Neural cell (in vitro differentiated cells): ENCODE measurements around the gene GATAD2A. TPM values are rescaled to one million over a fixed set of nuclear protein-coding genes. Genes with fewer than 3 reads are reported as not detected.

ENCODE experiments used
- H2AFZ ChIP-seq: fragments of 200-600, 300-800 bp; sonication (generic), shearing (Covaris generic); 2 replicates; pipeline ENCODE4 v1.6.0; 2014; ENCODE audit warnings: low read depth, mild to moderate bottlenecking, antibody characterized with exemption, low read length, moderate library complexity
- H3F3A ChIP-seq: fragments of 200-600 bp; shearing (Covaris generic); 2 replicates; pipeline ENCODE4 v1.6.1; 2016; ENCODE audit warnings: mild to moderate bottlenecking, moderate library complexity, mixed read lengths, antibody characterized with exemption, low read length; ENCODE audit not compliant: insufficient read depth, poor library complexity, severe bottlenecking
- H3K27ac ChIP-seq: fragments of 200-600, 300-800 bp; sonication (generic), shearing (Covaris generic); 2 replicates; pipeline ENCODE4 v1.5.1; 2014; ENCODE audit warnings: mild to moderate bottlenecking, low read length, moderate library complexity
- H3K27me3 ChIP-seq: fragments of 300-800, 200-600 bp; sonication (generic), shearing (Covaris generic); 2 replicates; pipeline ENCODE4 v1.6.0; 2014; ENCODE audit warnings: mild to moderate bottlenecking, low read depth, low read length, moderate library complexity; ENCODE audit not compliant: insufficient read depth
- H3K36me3 ChIP-seq: fragments of 300-800, 200-600 bp; sonication (generic), shearing (Covaris generic); 2 replicates; pipeline ENCODE4 v1.5.1; 2014; ENCODE audit warnings: mild to moderate bottlenecking, antibody characterized with exemption, low read length, moderate library complexity; ENCODE audit not compliant: insufficient read depth
- H3K4me2 ChIP-seq: fragments of 300-800, 200-600 bp; sonication (generic), shearing (Covaris generic); 2 replicates; pipeline ENCODE4 v1.6.0; 2014; ENCODE audit warnings: mild to moderate bottlenecking, low read length
- H3K4me3 ChIP-seq: fragments of 300-800, 200-600 bp; sonication (generic), shearing (Covaris generic); 2 replicates; pipeline ENCODE4 v1.5.1; 2014; ENCODE audit warnings: mild to moderate bottlenecking, low read length, moderate library complexity
- H3K79me2 ChIP-seq: fragments of 200-600 bp; shearing (Covaris generic); replicated peaks from 2 replicates; pipeline ENCODE4 v1.6.0; 2014; ENCODE audit warnings: mild to moderate bottlenecking, low read length, moderate library complexity; ENCODE audit not compliant: insufficient read depth
- H3K9ac ChIP-seq: fragments of 300-800, 200-600 bp; sonication (generic), shearing (Covaris generic); 2 replicates; pipeline ENCODE4 v1.6.1; 2016; ENCODE audit warnings: mild to moderate bottlenecking, low read length, mixed read lengths
- H3K9me2 ChIP-seq: fragments of 200-600 bp; shearing (Covaris generic); 2 replicates; pipeline ENCODE4 v1.6.1; 2016; ENCODE audit warnings: mild to moderate bottlenecking, low read length, mixed read lengths; ENCODE audit not compliant: insufficient read depth
- H3K9me3 ChIP-seq: fragments of 200-600, 300-800 bp; sonication (generic), shearing (Covaris generic); 2 replicates; pipeline ENCODE4 v1.6.1; 2016; ENCODE audit warnings: mild to moderate bottlenecking, mixed run types, low read length, moderate library complexity, mixed read lengths
- H4K20me1 ChIP-seq: fragments of 200-600 bp; shearing (Covaris generic); 2 replicates; pipeline ENCODE4 v1.6.1; 2016; ENCODE audit warnings: mild to moderate bottlenecking, mixed run types; ENCODE audit not compliant: insufficient read depth
- CTCF ChIP-seq: fragments of 450-650 bp; IDR thresholded peaks from 2 replicates; pipeline ENCODE4 v1.5.1; 2014; ENCODE audit warnings: antibody characterized with exemption, mild to moderate bottlenecking, moderate library complexity; ENCODE audit not compliant: poor library complexity, severe bottlenecking
- EP300 ChIP-seq: fragments of 450-650 bp; conservative IDR thresholded peaks from 2 replicates; pipeline ENCODE4 v1.6.1; 2014; ENCODE audit warnings: antibody characterized with exemption, mild to moderate bottlenecking, moderate library complexity; ENCODE audit not compliant: poor library complexity, severe bottlenecking
- EZH2 ChIP-seq: fragments of 200-600, 300-800 bp; shearing (Covaris generic), sonication (generic); IDR thresholded peaks from 2 replicates; pipeline ENCODE4 v1.6.1; 2014; ENCODE audit warnings: antibody characterized with exemption, low read length, borderline replicate concordance, mild to moderate bottlenecking; ENCODE audit not compliant: insufficient read depth, poor library complexity, severe bottlenecking
- MXI1 ChIP-seq: fragments of 450-650 bp; conservative IDR thresholded peaks from 2 replicates; pipeline ENCODE4 v1.6.1; 2014; ENCODE audit warnings: antibody characterized with exemption, mild to moderate bottlenecking; ENCODE audit not compliant: poor library complexity, severe bottlenecking
- POLR2AphosphoS5 ChIP-seq: IDR thresholded peaks from 2 replicates; pipeline ENCODE4 v1.6.1; 2012
- RAD21 ChIP-seq: fragments of 450-650 bp; conservative IDR thresholded peaks from 2 replicates; pipeline ENCODE4 v1.6.1; 2014; ENCODE audit warnings: antibody characterized with exemption, mild to moderate bottlenecking, moderate library complexity
- REST ChIP-seq: IDR thresholded peaks from 2 replicates; pipeline ENCODE4 v1.6.1; 2012; ENCODE audit warnings: borderline replicate concordance
- SMC3 ChIP-seq: fragments of 450-650 bp; conservative IDR thresholded peaks from 2 replicates; pipeline ENCODE4 v1.6.1; 2014; ENCODE audit warnings: antibody characterized with exemption, mild to moderate bottlenecking, moderate library complexity; ENCODE audit not compliant: poor library complexity
- TAF1 ChIP-seq: IDR thresholded peaks from 2 replicates; pipeline ENCODE4 v1.6.1; 2012; ENCODE audit warnings: low read depth
- polyA plus RNA-seq: library from polyadenylated mRNA; depleted of rRNA; stranded (reverse); fragments of >200 nt; gene quantifications from 2 replicates; pipeline ENCODE4 v1.2.3, GENCODE V29; 2014

The GATAD2A gene
- polyA plus RNA-seq, 1 donor from 2014 or later: 13.9 TPM

GRCh38 chr19:19498255-19498991 lies 92.9 kb downstream of the GATAD2A start:
- no peaks in the 10 kb centered on the region for H3K27me3 ChIP-seq
- H3K27ac ChIP-seq: no peak overlapping the region
- no peak overlapping the region for H3K4me2 ChIP-seq
- H2AFZ ChIP-seq: no peak overlapping the region
- H3K36me3 ChIP-seq: no peaks in the 10 kb centered on the region
- no peak overlapping the region for H3K4me3 ChIP-seq
- no peaks in the 10 kb centered on the region for H3F3A ChIP-seq
- H4K20me1 ChIP-seq: no peaks in the 10 kb centered on the region
- TF ChIP-seq TAF1 (no peak), RAD21 (no peak), POLR2AphosphoS5 (no peak), EP300 (no peak), REST (no peak), SMC3 (no peak), CTCF (no peak), EZH2 (no peak), MXI1 (no peak)
- H3K9ac ChIP-seq: no peak overlapping the region
- no peaks in the 10 kb centered on the region for H3K9me3 ChIP-seq
- H3K79me2 ChIP-seq: no peaks in the 10 kb centered on the region
- H3K9me2 ChIP-seq: no peaks in the 10 kb centered on the region

- Histone ChIP-seq H3K79me2 (no peaks in the 10 kb centered on the region), H2AFZ (no peak overlapping the region), H3K27ac (no peak overlapping the region), H3K9me3 (no peaks in the 10 kb centered on the region), H3K9me2 (no peaks in the 10 kb centered on the region), H3K9ac (no peak overlapping the region), H3F3A (no peaks in the 10 kb centered on the region), H3K36me3 (no peaks in the 10 kb centered on the region), H3K4me2 (no peak overlapping the region), H3K27me3 (no peaks in the 10 kb centered on the region), H3K4me3 (no peak overlapping the region), H4K20me1 (no peaks in the 10 kb centered on the region)
- TF ChIP-seq MXI1 (no peak), EP300 (no peak), SMC3 (no peak), REST (no peak), EZH2 (no peak), POLR2AphosphoS5 (no peak), RAD21 (no peak), CTCF (no peak), TAF1 (no peak)
Measured at GRCh38 chr19:19499272-19499995, 94.0 kb downstream of the GATAD2A start.
